Measurements from ENCODE around the gene PARP14.

The PARP14 gene

DNA sequence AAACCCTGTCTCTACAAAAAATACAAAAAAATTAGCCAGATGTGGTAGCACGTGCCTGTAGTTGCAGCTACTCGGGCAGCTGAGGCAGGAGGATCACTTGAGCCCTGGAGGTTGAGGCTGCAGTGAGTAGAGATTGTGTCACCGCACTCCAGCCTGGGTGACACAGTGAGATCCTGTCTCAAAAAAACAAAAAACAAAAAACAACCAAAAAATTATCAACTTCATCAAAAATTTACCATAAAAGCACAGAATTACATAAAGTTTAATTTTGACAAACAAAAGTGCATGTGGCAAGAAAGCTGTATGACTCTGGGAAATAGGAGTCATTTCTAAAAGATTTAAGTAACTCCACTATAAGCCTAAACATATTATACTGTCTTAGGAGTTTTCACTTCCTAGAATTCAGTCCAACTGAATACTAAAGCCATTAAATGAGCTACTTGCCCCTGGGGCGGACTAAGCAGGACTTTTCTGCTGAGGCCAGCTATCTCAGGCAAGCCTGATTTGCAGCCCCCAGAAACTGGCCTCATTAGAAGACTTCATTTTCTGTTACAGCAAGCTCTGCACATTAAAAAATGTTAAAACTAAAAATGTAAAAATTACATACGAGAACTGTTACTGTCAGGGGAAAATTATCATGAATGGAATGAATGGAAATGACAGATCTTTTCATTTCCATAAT lies 90.0 kb downstream of the PARP14 start:
- no peak for DNase-seq (ENCODE audit: low read depth in 2 of 2)

- DNase-seq (ENCODE audit: low read depth in 2 of 2) = no peak
Measured at GRCh38 chr3:122772827-122773226, 92.2 kb downstream of the PARP14 start.

DNA sequence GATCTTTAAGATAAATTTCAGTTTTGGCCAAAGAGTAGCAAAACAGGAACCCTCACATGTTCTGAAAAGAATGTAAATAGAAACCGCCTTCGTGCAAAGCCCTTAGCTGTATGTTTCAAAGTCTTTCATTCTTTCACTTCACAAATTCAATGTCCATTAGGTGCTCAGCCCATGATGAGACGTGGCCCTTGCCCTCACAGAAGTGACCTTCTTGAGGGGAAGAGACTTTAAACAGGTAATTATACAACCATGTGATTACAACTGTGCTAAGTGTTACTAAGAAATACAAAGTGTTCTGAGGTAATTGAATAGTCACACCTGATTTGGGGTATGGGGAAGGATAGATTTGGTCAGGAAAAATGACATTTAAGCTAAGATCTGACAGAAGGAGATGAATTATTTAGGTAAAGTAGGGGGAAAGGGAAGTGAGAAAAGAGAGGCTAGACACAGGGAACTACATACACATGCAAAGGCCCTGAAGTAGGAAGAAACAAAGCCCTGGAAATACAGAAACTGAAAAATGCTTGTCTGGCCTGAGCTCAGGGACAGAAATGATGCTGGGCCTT lies 93.4 kb downstream of the PARP14 start:
- DNase-seq (ENCODE audit: low read depth in 2 of 2) = no peak

GRCh38 chr3:122774564-122774963 lies 93.9 kb downstream of the PARP14 start:
- no peak for DNase-seq (ENCODE audit: low read depth in 2 of 2)

- no peak for DNase-seq (ENCODE audit: low read depth in 2 of 2)
Measured at GRCh38 chr3:122776675-122777468, 96.2 kb downstream of the PARP14 start.

DNA sequence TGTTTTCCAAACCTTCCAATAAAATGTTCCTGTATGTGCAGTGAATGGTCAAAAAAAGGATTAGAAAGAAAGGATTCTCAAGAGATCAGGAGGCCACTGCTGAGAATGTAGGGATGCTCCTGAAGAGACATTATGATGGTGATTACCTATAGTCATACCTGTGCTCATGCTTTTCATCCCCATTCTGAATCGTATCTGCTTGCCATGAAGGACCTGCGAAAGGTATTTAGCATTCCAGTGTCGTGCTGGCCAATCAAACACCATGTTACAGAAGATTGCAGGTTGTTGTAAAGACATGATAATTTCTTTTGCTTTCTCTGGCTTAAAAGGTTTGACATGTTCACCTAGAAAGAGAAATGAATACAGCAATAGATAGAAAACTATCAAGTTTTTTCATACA lies 96.9 kb downstream of the PARP14 start:
- DNase-seq (ENCODE audit: low read depth in 2 of 2) = no peak

Measured in fibroblast of skin of left biceps (primary cell).